GM21717 (cell line): ENCODE measurements around the gene CASD1.
A peak's percentile ranks its signal among the peaks of the same experiment; 100 is the strongest.

Experiments
- ATAC-seq: cut with Tn5 transposase; IDR thresholded peaks from one replicate; pipeline ENCODE4 v1.9.1; 2021; ENCODE audit warnings: mild to moderate bottlenecking, moderate library complexity; ENCODE audit not compliant: unreplicated experiment

CASD1 gene

DNA sequence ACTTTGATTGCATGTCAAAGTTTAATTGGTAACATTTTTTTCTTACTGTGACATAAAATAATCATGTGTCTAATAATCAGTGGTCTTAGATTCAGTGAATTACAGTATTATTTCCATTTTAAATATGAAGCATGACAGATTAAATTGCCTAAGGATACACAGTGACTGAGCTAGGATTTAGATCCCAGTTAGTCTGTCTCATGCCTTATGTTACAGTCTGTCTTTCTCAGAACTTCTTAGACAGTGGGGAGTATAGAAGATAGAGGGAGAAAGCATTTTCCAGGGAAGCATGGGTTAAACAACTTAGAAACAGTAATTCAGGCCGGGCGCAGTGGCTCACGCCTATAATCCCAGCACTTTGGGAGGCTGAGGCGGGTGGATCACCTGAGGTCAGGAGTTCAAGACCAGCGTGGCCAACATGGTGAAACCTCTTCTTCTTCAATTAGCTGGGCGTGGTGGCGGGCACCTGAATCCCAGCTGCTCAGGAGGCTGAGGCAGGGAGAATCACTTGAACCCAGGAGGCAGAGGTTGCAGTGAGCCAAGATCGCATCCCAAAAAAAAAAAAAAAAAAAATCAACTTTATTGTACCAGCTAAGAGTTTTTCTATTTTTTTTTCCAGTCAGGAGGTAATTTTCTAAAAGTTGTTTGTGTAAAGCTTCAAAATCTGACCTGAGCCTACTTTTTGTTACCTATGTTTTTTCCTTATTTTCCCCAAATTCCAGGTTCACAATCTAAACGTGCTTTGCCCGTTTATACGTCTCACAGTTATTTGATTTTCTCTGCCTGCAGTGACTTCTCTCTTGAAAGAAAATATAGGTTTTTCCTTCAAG is 3.3 kb downstream of the CASD1 start:
- no peak for ATAC-seq

DNA sequence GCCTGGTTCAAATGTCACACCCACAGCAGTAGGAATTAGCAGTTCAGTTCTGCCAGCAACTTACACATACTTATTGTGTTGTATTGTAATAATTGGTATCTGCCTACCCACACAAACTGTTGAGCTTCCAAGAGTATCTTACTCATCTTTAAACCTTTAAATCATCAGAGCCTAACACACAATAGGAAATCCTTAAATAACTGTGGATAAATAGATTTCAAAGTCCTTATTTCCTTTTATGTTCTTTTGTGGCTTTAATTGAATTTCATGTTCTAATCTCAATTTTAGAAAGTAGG is 3.9 kb downstream of the CASD1 start:
- ATAC-seq = no peak

GRCh38 chr7:94514140-94514889 is 4.7 kb downstream of the CASD1 start:
- no peak for ATAC-seq

DNA sequence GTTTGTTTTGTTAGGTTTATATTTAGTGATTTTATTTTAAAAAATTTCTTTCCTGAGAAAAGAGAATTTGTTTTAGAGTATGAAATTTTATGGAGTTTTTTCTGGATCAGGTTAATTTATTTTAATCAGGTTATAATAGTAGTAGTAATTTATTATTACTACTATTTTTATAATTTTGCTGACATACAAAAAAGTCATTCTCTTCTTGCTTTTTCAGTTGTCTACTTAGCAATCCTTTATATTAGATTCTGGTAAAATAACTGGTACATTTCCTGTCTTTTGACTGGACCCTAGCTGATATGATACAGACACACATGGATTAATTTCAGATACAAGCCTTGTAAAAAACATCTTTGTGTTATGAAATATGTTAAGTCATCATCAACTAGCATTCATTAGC is 5.3 kb downstream of the CASD1 start:
- ATAC-seq = no peak

DNA sequence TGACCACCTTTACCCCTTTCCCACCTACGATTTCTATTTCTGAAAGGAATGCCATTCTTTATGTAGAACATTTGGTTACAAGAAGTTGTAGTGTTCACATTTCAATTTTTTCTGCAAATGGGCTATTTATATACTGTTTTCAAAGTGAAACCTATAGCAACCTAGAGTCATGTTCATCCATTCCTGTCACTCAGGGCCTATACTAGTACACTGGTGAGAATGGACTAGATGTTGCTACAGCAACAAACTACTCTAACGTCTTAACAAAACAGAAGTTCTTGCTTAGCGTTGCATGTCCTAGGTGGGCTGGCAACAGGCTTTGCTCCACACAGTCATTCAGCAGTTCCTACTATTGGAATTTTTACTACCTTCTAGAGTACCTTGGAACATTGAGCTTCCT is 16.3 kb downstream of the CASD1 start:
- no peak for ATAC-seq

GRCh38 chr7:94529516-94529915 is 19.9 kb downstream of the CASD1 start:
- no peak for ATAC-seq

DNA sequence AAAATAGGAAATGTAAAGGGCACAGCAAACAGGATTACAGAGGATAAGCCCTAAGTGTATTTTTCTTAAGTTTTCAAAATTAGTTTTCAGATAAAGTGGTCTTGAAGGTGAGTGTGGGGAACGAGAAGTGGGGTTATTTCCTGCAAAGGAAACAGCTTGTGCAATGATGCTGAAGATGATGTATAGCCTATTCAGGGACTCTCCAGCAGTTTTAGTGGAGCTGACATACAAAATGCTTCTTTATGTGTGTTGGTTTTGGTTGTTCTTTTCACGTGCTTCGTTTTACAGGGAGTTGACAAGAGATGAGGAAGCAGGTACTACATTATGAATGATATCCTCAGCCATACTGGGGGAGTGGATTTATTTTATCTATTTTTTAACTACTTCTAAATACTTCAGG is 20.5 kb downstream of the CASD1 start:
- no peak for ATAC-seq

DNA sequence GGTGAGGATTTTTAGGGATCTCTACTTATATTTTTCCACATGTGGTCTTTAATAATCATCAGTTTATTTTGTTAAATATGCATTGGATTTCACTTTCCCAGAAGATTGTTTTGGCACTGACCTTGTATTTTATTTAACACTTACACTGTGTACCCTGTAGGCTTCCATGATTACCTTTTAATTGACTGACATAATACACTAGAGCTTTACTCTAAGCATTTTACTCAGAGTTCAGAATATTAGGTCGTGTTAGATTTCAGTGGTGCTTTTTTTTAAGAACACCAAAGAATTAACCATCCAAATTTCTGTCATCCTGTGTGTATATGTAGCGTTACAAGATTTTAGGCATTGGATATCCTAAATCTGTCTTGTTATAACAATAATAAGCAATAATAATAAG is 23.1 kb downstream of the CASD1 start:
- ATAC-seq = no peak

GRCh38 chr7:94540428-94540827 is 30.8 kb downstream of the CASD1 start:
- ATAC-seq = no peak

- ATAC-seq = no peak
These were observed 37.5 kb downstream of the CASD1 start for GRCh38 chr7:94547126-94547525.

DNA sequence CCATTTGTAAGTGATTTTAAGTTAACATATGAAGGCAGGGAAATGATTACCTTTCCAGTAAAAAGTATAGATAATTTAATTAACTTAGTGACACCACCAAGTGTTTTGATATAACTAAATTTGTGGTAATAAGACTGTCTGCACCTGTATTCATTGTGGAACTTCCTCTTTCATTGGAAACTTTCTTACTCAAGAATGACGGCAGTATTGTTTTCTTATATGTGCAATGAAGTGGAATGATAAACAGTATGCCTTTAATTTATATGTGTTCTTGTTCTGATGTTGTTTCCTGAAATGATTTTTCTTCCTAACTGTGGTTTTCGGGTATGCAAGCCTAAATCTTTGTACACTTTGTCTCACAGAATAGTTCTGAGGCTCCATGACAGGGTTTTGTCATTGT is 46.4 kb downstream of the CASD1 start:
- peak; percentile 81 for ATAC-seq

DNA sequence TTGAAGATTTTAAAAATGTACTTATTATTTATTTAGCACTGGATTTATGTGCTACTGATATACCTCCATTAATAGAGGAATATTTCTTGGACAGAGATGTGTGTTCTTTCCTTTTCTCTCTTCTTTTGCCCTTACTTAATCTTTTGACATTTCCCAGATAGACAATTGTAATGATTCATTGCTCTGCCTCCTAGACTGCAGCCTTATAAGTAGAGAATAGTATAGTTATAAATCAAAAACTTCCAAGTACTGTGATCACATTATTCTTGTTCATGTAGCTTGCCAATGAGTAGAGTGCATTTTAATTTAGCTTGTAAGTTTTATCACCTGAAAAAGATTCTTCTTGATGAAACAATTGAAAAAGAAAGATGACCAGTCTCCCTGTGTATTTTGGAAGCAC is 47.6 kb downstream of the CASD1 start:
- ATAC-seq = no peak

DNA sequence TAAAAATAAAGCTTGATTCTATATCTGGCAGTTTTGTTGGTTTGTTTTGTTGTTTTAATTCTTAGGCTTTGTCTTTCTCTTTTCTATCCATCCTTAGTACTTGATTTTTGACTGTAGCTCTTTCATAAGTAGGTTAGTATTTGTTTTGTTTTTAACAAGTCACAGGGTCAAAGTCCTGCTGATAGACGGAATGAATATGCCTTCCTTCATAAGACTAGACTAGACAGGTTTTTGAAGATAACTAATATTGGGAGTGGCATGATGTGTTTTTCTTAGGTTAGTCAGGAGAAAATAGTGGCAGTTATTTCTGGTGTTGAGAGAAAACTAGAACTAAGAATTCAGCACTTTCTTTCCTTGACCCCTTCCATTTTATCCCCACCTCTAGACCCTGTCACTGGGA is 50.4 kb downstream of the CASD1 start:
- no peak for ATAC-seq

- no peak for ATAC-seq
These were observed 52.4 kb downstream of the CASD1 start for GRCh38 chr7:94561841-94562514.

- ATAC-seq = no peak
These were observed 52.9 kb downstream of the CASD1 start for GRCh38 chr7:94562525-94562924.

- no peak for ATAC-seq
These were observed 55.8 kb downstream of the CASD1 start for GRCh38 chr7:94565247-94565894.

DNA sequence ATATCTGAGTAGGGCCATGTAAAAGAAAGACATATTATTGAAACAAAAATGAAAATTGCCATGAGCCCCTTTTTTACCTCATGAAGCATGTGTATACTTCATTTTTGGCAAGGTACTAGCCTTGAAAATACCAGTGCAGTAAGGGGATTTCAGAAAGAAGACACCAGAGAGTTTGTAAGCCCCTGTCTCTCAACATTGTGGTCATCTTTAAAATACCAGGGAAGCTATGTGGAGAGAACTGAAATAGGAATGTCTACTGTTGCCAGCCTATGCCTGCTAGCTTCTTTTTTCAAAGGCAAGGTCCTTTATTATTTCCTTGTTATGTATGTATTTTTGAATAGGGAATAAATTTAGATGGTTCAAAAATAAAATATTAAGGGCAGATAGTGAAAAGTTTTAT is 57.8 kb downstream of the CASD1 start:
- ATAC-seq = no peak

- no peak for ATAC-seq
These were observed 62.2 kb downstream of the CASD1 start for GRCh38 chr7:94571816-94572215.

GRCh38 chr7:94575646-94576045 is 66.0 kb downstream of the CASD1 start:
- no peak for ATAC-seq

DNA sequence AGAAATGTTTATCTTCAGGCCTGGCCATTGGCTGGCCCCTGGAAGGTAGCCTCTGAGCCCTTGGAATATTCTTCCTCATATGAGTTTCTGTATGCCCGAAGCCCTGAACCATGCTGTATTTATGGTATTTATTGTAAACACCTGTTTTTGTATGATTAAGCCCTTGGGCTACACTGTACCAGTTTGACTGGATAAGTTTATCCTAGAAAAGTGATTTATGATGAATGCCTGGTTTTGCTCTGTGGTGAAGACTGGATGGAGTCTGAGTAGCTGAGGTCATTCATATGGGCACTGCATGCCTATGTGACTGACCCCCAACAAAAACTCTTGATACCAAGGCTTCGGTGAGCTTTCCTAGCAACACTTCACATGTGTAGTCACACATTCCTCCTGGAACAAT is 66.7 kb downstream of the CASD1 start:
- ATAC-seq = no peak

- ATAC-seq = no peak
These were observed 67.7 kb downstream of the CASD1 start for GRCh38 chr7:94577357-94577756.

DNA sequence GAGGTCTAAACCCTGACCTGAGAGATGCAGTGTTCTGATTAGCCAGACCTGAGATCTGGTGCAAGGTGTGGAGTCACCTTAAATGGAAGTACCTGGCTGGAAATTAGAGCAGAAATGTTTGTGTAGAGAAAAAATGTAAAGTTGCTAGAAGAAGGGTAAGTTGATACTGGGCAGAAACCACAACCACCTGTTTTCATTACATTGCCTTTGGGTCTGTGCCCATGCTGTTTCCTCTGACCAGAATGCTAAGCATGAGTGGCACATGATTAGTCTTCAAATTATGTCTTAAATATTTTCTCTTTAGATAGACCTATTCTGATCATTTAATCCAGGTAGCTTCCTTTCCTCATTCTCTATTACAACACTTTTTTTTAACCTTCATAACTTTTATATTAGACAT is 69.0 kb downstream of the CASD1 start:
- no peak for ATAC-seq
